ENCODE data around the gene RP2. TPM values are rescaled to one million over a fixed set of nuclear protein-coding genes. Genes with fewer than 3 reads are reported as not detected.

RP2 gene
- total and polyA plus RNA-seq, 11 donors = 1.8 to 9.0 (median 3.6) TPM

DNA sequence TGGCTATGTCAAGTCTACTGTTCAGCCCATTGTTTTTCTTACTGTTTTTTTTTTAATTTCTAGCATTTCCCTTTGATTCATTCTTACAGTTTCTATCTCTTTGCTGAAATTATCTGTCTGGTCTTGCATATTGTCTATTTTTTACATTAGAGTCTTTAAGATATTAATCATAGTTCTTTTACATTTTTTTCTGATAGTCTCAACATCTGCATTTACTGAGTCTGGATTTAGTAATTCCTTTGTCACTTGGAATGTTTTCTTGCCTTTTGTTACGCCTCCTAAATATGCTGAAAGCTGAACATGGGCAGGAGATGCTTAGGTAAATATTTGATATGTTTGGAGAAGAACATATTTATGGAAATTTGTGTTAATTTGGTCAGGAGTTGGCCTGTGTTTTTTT is 85.8 kb downstream of the RP2 start:
- TF ChIP-seq, protein P1, sequence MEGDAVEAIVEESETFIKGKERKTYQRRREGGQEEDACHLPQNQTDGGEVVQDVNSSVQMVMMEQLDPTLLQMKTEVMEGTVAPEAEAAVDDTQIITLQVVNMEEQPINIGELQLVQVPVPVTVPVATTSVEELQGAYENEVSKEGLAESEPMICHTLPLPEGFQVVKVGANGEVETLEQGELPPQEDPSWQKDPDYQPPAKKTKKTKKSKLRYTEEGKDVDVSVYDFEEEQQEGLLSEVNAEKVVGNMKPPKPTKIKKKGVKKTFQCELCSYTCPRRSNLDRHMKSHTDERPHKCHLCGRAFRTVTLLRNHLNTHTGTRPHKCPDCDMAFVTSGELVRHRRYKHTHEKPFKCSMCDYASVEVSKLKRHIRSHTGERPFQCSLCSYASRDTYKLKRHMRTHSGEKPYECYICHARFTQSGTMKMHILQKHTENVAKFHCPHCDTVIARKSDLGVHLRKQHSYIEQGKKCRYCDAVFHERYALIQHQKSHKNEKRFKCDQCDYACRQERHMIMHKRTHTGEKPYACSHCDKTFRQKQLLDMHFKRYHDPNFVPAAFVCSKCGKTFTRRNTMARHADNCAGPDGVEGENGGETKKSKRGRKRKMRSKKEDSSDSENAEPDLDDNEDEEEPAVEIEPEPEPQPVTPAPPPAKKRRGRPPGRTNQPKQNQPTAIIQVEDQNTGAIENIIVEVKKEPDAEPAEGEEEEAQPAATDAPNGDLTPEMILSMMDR (IDR thresholded peaks at IDR 0.05) = no peak
- no peak for TF ChIP-seq POLR2A (IDR thresholded peaks at IDR 0.05)
- DNase-seq (no peak), ATAC-seq (no peak)
- no peaks in the 10 kb centered on the region for H3K36me3 ChIP-seq
- peaks cover 0 to 25% (median 0%) of the 10 kb centered on the region in 9 donors for H3K27me3 ChIP-seq
- 62 to 98% (median 94%) methylated on average over 1 of the region's 1 CpG for WGBS, 4 donors
- H3K9me3 ChIP-seq = peaks cover 0 to 25% (median 0%) of the 10 kb centered on the region in 12 donors
- no peaks in the 10 kb centered on the region for H3K4me1 ChIP-seq
- intact Hi-C loops (cut with DNase I) = loop anchor here in 1 of 10 donors (5.0 kb wide), 1 partner anchor 35 kb away; no protein-coding TSS in a partner anchor
- H3K27ac ChIP-seq = no peak overlapping the region
- H3K4me3 ChIP-seq = no peak overlapping the region

DNA sequence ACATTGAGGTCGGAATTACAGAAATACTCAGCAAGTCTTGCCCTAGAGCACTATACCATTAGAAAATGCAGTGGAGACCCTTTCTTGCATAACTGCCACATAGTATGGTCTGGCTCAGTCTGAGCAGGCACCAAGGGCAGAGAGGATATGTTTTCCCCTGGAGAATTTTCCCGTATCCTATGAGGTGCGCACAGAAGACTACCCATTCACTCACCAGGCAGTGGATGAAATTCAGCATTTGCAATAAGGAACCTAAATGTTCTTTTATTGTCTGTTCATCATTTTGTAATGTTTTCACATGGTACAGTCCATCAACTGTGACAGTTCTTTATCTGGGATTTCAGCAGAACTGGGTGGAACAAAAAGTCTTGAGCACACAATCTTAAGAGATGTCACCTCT is 90.9 kb downstream of the RP2 start:
- Histone ChIP-seq H3K27ac (no peak overlapping the region), H3K9me3 (no peaks in the 10 kb centered on the region), H3K36me3 (no peaks in the 10 kb centered on the region), H3K27me3 (peaks cover 0 to 28% (median 0%) of the 10 kb centered on the region in 9 donors), H3K4me1 (no peaks in the 10 kb centered on the region), H3K4me3 (no peak overlapping the region)
- TF ChIP-seq POLR2A (IDR thresholded peaks at IDR 0.05) = no peak
- TF ChIP-seq, protein P1 (IDR thresholded peaks at IDR 0.05) = no peak
- intact Hi-C loops (cut with DNase I) = no loop called here
- WGBS, 4 donors = 86 to 93% (median 91%) methylated on average over 3 of the region's 3 CpGs
- ATAC-seq (no peak), DNase-seq (no peak)

DNA sequence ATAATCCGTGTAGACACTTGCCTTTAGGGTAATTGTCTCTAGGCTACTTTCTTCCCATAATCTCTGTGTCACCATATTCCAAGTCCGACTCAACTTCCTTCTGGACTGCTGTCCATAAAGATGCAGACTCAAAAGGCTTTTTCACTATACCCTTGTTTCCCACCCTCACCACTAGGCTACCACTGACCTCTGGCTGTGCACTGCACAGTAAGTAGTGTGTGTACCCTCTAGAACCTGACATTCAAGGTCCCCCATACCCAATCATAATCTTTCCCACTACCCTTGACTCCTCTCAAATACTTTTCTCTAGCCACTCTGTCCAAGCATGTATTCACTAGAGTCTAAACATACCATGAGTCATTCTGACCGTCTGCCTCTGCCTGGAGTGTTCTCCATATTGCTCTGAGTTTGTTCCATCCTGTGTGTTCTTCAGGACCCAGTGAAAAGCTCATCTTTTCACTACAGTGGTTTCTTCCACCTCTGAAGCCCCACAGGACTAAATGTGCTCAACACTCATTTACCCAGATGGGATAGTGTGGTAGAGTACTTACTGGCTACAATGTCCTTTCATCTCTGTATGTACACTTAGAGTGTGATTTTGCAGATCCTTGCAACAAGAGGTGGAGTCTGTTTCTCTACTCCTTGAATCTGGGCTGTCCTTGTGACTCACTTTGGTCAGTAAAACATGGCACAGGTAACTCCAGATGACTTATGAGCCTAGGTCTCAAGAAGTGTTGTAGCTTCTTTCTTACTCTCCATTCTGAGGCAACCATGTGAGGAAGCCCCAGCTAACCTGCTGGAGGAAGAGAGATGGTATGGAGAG is 92.8 kb downstream of the RP2 start:
- WGBS, 4 donors = 67 to 86% (median 77%) methylated on average over 3 of the region's 3 CpGs
- TF ChIP-seq POLR2A (IDR thresholded peaks at IDR 0.05) = no peak
- TF ChIP-seq, protein P1 (IDR thresholded peaks at IDR 0.05) = no peak
- Histone ChIP-seq H3K4me3 (no peak overlapping the region), H3K36me3 (no peaks in the 10 kb centered on the region), H3K27me3 (peaks cover 0 to 17% (median 0%) of the 10 kb centered on the region in 9 donors), H3K27ac (no peak overlapping the region), H3K4me1 (no peaks in the 10 kb centered on the region), H3K9me3 (no peaks in the 10 kb centered on the region)
- DNase-seq (no peak), ATAC-seq (no peak)
- intact Hi-C loops (cut with DNase I) = no loop called here

Other genes starting within 250 kb of the RP2 start
- gene SLC9A7, start 77.9 kb upstream of the RP2 start, total RNA-seq = 1 to 10 TPM; 1.9 to 8.6 (median 2.6) TPM
- gene SLC9A7, start 77.9 kb upstream of the RP2 start, polyA plus RNA-seq = 1 to 10 TPM in 1 of 2 donors, under 1 TPM in 1; 0.46 to 1.1 TPM
- 10 to 100 TPM in 1 of 9 donors, 1 to 10 TPM in 8; 4.6 to 11.2 (median 6.1) TPM for gene JADE3, start 75.4 kb downstream of the RP2 start, total RNA-seq
- gene JADE3, start 75.4 kb downstream of the RP2 start, polyA plus RNA-seq = 1 to 10 TPM; 1.4 to 3.1 TPM
- 10 to 100 TPM in 8 of 9 donors, 1 to 10 TPM in 1; 6.5 to 23.6 (median 18.4) TPM for gene RGN, start 241.4 kb downstream of the RP2 start, total RNA-seq
- 10 to 100 TPM in 1 of 2 donors, 1 to 10 TPM in 1; 3.2 to 16.0 TPM for gene RGN, start 241.4 kb downstream of the RP2 start, polyA plus RNA-seq

All from heart left ventricle (tissue), 16 donors.